Endothelial cell of umbilical vein (primary cell): ENCODE measurements around the gene MYL2. TPM values are rescaled to one million over a fixed set of nuclear protein-coding genes. Genes with fewer than 3 reads are reported as not detected.

Source experiments
- BruUV-seq: library from RNA; stranded (reverse); fragments of 400-500 nt; replicated peaks from 2 replicates; lab custom pipeline; 2021; lab: Mats Ljungman, UMichigan
- CTCF ChIA-PET: fragments of 300-600, 350-600 bp; sonication (Branson Sonifier 250); formaldehyde crosslinking; loops from one replicate; lab custom pipeline; 2021; ENCODE audit warnings: antibody characterized with exemption, inconsistent platforms; lab: Charles Lee
- POLR2A ChIA-PET: fragments of 300-600, 350-600 bp; sonication (Branson Sonifier 250); formaldehyde crosslinking; loops from one replicate; lab custom pipeline; 2021; ENCODE audit warnings: antibody characterized with exemption, inconsistent platforms; lab: Charles Lee
- DNase-seq: peaks from one replicate; pipeline ENCODE4 v3.0.0-alpha.2; 2011; ENCODE audit warnings: low read depth, low spot score
- FAIRE-seq: peaks from 2 replicates; lab custom pipeline; 2011; peaks lifted over from hg19 to GRCh38; lab: Jason Lieb, UNC
- H2AFZ ChIP-seq: 2 replicates; pipeline ENCODE4 v1.6.0; 2012; ENCODE audit warnings: low read depth, low read length, control low read depth, inconsistent platforms
- H3K27ac ChIP-seq: 2 replicates; pipeline ENCODE4 v1.5.1; 2011; ENCODE audit warnings: low read depth, mild to moderate bottlenecking, control low read depth, low read length, moderate library complexity; ENCODE audit not compliant: insufficient read depth
- H3K27me3 ChIP-seq, 2 experiments: 2 replicates each; pipeline versions ENCODE4 v1.6.0 to v1.6.1; 2011; ENCODE audit warnings: low read length in 2 of 2, mixed read lengths in 1 of 2; ENCODE audit not compliant: control insufficient read depth in 2 of 2, insufficient read depth in 2 of 2
- H3K36me3 ChIP-seq, 2 experiments: 2 replicates in 1 of 2; 3 replicates in 1 of 2; pipeline ENCODE4 v1.5.1; 2011; ENCODE audit warnings: low read length in 2 of 2, mild to moderate bottlenecking in 1 of 2, moderate library complexity in 1 of 2; ENCODE audit not compliant: control insufficient read depth in 2 of 2, insufficient read depth in 2 of 2; ENCODE audit errors: extremely low read depth in 1 of 2
- H3K4me1 ChIP-seq: 3 replicates; pipeline ENCODE4 v1.5.1; 2011; ENCODE audit warnings: mild to moderate bottlenecking, low read length; ENCODE audit not compliant: control insufficient read depth, insufficient read depth; ENCODE audit errors: extremely low read depth
- H3K4me2 ChIP-seq: 2 replicates; pipeline ENCODE4 v1.6.1; 2011; ENCODE audit warnings: low read length, control low read depth, mixed read lengths; ENCODE audit not compliant: insufficient read depth
- H3K4me3 ChIP-seq, 3 experiments: fragments of 200-600 bp in 1 of 3; sonication (generic), shearing (Covaris generic) in 1 of 3; replicated peaks in 1 of 3; 2 replicates each; pipeline ENCODE4 v1.5.1; 2011 to 2016; ENCODE audit warnings: control low read depth in 3 of 3, low read length in 3 of 3, mild to moderate bottlenecking in 2 of 3, inconsistent platforms in 1 of 3, low read depth in 1 of 3, moderate library complexity in 1 of 3; ENCODE audit not compliant: insufficient read depth in 1 of 3
- H3K79me2 ChIP-seq: 2 replicates; pipeline ENCODE4 v1.6.0; 2012; ENCODE audit warnings: low read length, inconsistent platforms; ENCODE audit not compliant: control insufficient read depth, insufficient read depth
- H3K9ac ChIP-seq: replicated peaks from 2 replicates; pipeline ENCODE3; 2011; ENCODE audit warnings: low read length, control low read depth; ENCODE audit not compliant: insufficient read depth; ENCODE audit errors: extremely low read depth
- H3K9me1 ChIP-seq: replicated peaks from 3 replicates; pipeline ENCODE4 v1.6.0; 2011; ENCODE audit warnings: mild to moderate bottlenecking, low read length; ENCODE audit not compliant: control insufficient read depth, insufficient read depth; ENCODE audit errors: extremely low read depth
- H3K9me3 ChIP-seq: replicated peaks from 2 replicates; pipeline ENCODE4 v1.5.1; 2012; ENCODE audit warnings: low read length, inconsistent platforms; ENCODE audit not compliant: control insufficient read depth, insufficient read depth
- H4K20me1 ChIP-seq: replicated peaks from 2 replicates; pipeline ENCODE3; 2011; ENCODE audit warnings: mild to moderate bottlenecking, low read length; ENCODE audit not compliant: control insufficient read depth, insufficient read depth; ENCODE audit errors: extremely low read depth
- EZH2 ChIP-seq: IDR thresholded peaks from 2 replicates; pipeline ENCODE4 v1.6.1; 2012; ENCODE audit warnings: borderline replicate concordance, low read depth, mild to moderate bottlenecking, moderate library complexity, low read length, inconsistent platforms; ENCODE audit not compliant: severe bottlenecking
- FOS ChIP-seq: IDR thresholded peaks from 2 replicates; pipeline ENCODE4 v1.6.1; 2011; ENCODE audit warnings: mild to moderate bottlenecking, low read length, moderate library complexity, borderline replicate concordance; ENCODE audit not compliant: insufficient read depth
- GATA2 ChIP-seq: IDR thresholded peaks from 2 replicates; pipeline ENCODE4 v1.7.0; 2011; ENCODE audit warnings: low read depth, mild to moderate bottlenecking, moderate library complexity, mixed read lengths, low read length; ENCODE audit not compliant: insufficient read length, insufficient read depth
- JUN ChIP-seq: IDR thresholded peaks from 2 replicates; pipeline ENCODE4 v1.6.1; 2011; ENCODE audit warnings: borderline replicate concordance, low read depth; ENCODE audit not compliant: insufficient read length, insufficient read depth
- MYC ChIP-seq: IDR thresholded peaks from one replicate; pipeline ENCODE4 v1.6.1; 2011; ENCODE audit warnings: mild to moderate bottlenecking, low read depth, low read length
- POLR2A ChIP-seq: IDR thresholded peaks from 2 replicates; pipeline ENCODE4 v1.6.1; 2012; ENCODE audit warnings: low read depth, mild to moderate bottlenecking, control low read depth, low read length
- POLR2AphosphoS5 ChIP-seq: IDR thresholded peaks from 2 replicates; pipeline ENCODE4 v1.6.1; 2012; ENCODE audit warnings: low read depth, mild to moderate bottlenecking, control low read depth, low read length, moderate library complexity; ENCODE audit not compliant: insufficient read depth
- dilution Hi-C: fragments of 300-500 bp; cut with MboI; formaldehyde crosslinking; loops from one replicate; pipeline ENCODE4 v1.15.0; 2019; ENCODE audit warnings: low sequenced_read_pairs; ENCODE audit not compliant: extremely low pct_ligation_motif_present
- intact Hi-C: fragments of 100-400 bp; cut with micrococcal nuclease; formaldehyde crosslinking; loops from one replicate; pipeline ENCODE4 v1.10.0; 2022
- polyA plus RNA-seq, 4 experiments: library from polyadenylated mRNA; depleted of rRNA in 3 of 4; stranded (reverse) in 3 of 4; unstranded in 1 of 4; fragments of >200 nt; gene quantifications; 2 replicates each; pipeline versions ENCODE4 v1.2.1 to v1.2.3, GENCODE V29; 2011 to 2012; ENCODE audit warnings: missing spikeins in 1 of 4
- total RNA-seq: library from RNA; stranded (reverse); gene quantifications from 2 replicates; pipeline ENCODE4 v1.2.3, GENCODE V29; 2021
- TF ChIP-seq, protein P1 (sequence below), 2 donors: IDR thresholded peaks; 1 replicate in 1 of 2; 2 replicates in 1 of 2; pipeline ENCODE4 v1.5.1; 2011; ENCODE audit warnings: low read length in 2 of 2, mild to moderate bottlenecking in 2 of 2, moderate library complexity in 2 of 2, control low read depth in 1 of 2, inconsistent platforms in 1 of 2, low read depth in 1 of 2; ENCODE audit not compliant: insufficient read depth in 1 of 2; ENCODE audit errors: extremely low read depth in 1 of 2
- TF ChIP-seq, protein P2 (sequence below): IDR thresholded peaks from 2 replicates; pipeline ENCODE4 v1.6.1; 2011; ENCODE audit not compliant: insufficient read depth, insufficient read length

Gene MYL2
- total and polyA plus RNA-seq, 2 donors (not counting 3 experiments of a cell fraction or from before 2014, with no cell fraction given) = 0.93 TPM; not detected in 1

DNA sequence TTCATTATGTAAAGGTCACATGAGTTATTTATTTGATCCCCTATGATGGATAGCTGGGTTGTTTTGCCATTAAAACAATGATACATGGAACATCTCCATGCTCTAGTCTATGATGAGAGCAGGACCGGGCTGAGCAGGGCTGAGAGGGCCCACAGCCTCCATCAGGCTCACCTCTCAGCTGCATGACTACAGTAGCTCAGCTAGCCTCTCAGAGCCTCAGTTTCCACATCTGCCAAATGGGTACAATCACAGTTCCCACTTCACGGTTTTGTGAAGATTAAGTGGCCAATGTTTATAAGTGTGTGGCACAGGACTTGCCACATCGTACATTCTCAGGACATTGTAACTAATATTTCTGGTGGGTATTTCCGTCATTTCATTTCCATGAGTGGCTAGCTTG is 19.9 kb upstream of the MYL2 start:
- no peaks in the 10 kb centered on the region for H3K36me3 ChIP-seq

More for the DNA sequence above, 19.9 kb upstream of the MYL2 start:
- Histone ChIP-seq H3K4me1 (no peaks in the 10 kb centered on the region), H3K4me3 (no peak overlapping the region), H3K9me3 (no peaks in the 10 kb centered on the region), H3K9ac (no peak overlapping the region), H4K20me1 (no peaks in the 10 kb centered on the region), H3K27me3 (no peaks in the 10 kb centered on the region), H2AFZ (no peak overlapping the region), H3K9me1 (no peaks in the 10 kb centered on the region), H3K4me2 (no peak overlapping the region), H3K79me2 (no peaks in the 10 kb centered on the region), H3K27ac (no peak overlapping the region)
- dilution Hi-C loops = no loop called here
- ChIA-PET POLR2A (no interaction called here), CTCF (interaction anchor here (2.1 kb wide), 1 partner anchor 13 kb away, joined by 6 read pairs; no protein-coding TSS in a partner anchor)
- TF ChIP-seq POLR2AphosphoS5 = no peak
- TF ChIP-seq, protein P1, sequence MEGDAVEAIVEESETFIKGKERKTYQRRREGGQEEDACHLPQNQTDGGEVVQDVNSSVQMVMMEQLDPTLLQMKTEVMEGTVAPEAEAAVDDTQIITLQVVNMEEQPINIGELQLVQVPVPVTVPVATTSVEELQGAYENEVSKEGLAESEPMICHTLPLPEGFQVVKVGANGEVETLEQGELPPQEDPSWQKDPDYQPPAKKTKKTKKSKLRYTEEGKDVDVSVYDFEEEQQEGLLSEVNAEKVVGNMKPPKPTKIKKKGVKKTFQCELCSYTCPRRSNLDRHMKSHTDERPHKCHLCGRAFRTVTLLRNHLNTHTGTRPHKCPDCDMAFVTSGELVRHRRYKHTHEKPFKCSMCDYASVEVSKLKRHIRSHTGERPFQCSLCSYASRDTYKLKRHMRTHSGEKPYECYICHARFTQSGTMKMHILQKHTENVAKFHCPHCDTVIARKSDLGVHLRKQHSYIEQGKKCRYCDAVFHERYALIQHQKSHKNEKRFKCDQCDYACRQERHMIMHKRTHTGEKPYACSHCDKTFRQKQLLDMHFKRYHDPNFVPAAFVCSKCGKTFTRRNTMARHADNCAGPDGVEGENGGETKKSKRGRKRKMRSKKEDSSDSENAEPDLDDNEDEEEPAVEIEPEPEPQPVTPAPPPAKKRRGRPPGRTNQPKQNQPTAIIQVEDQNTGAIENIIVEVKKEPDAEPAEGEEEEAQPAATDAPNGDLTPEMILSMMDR (IDR thresholded peaks at IDR 0.05; ENCODE audit: extremely low read depth in 1 of 2, insufficient read depth in 1 of 2, low read depth in 1 of 2, low read length in 2 of 2) = no peak
- TF ChIP-seq POLR2A = no peak
- TF ChIP-seq JUN = no peak
- no peak for TF ChIP-seq GATA2
- no peak for TF ChIP-seq EZH2
- TF ChIP-seq FOS = no peak
- TF ChIP-seq, protein P2, sequence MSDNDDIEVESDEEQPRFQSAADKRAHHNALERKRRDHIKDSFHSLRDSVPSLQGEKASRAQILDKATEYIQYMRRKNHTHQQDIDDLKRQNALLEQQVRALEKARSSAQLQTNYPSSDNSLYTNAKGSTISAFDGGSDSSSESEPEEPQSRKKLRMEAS = no peak
- no peak for TF ChIP-seq MYC
- no TSS peak for BruUV-seq
- no peak for FAIRE-seq
- intact Hi-C loops = no loop called here
- no peak for DNase-seq
